Gastroesophageal sphincter (tissue), 4 donors: ENCODE results near the gene NRAP. TPM values are rescaled to one million over a fixed set of nuclear protein-coding genes. Genes with fewer than 3 reads are reported as not detected.

ENCODE experiments used
- ATAC-seq: fragments of 150-250 bp; one replicate; pipeline ENCODE4 v1.9.1; 2016; ENCODE audit warnings: mild to moderate bottlenecking, moderate library complexity
- H3K27ac ChIP-seq, 4 donors: fragments of 200-600 bp; sonication (generic) in 3 of 4; 1 replicate in 3 of 4; 2 replicates in 1 of 4; pipeline ENCODE4 v1.5.1; 2016 to 2019
- H3K27me3 ChIP-seq: fragments of 200-600 bp; sonication (generic); one replicate; pipeline ENCODE4 v1.5.1; 2019
- H3K36me3 ChIP-seq, 2 donors: fragments of 200-600 bp; sonication (generic); one replicate each; pipeline ENCODE4 v1.5.1; 2019; ENCODE audit warnings: control low read depth in 1 of 2
- H3K4me1 ChIP-seq, 3 donors: fragments of 200-600 bp; sonication (generic); 1 replicate in 2 of 3; 2 replicates in 1 of 3; pipeline ENCODE4 v1.5.1; 2016 to 2019; ENCODE audit warnings: control low read depth in 2 of 3
- H3K4me3 ChIP-seq, 2 donors: fragments of 200-600 bp; sonication (generic); one replicate each; pipeline ENCODE4 v1.5.1; 2019; ENCODE audit warnings: mild to moderate bottlenecking in 1 of 2, moderate library complexity in 1 of 2
- H3K9me3 ChIP-seq, 3 donors: fragments of 200-600 bp; sonication (generic); one replicate each; pipeline ENCODE4 v1.5.1; 2017 to 2019; ENCODE audit warnings: control low read depth in 2 of 3
- CTCF ChIP-seq, 4 experiments: fragments of 200-600 bp in 2 of 4; fragments of 450-650 bp in 2 of 4; sonication (generic) in 1 of 4; IDR thresholded peaks; one replicate each; pipeline ENCODE4 v1.5.1; 2017 to 2019; ENCODE audit warnings: antibody characterized with exemption in 4 of 4, mild to moderate bottlenecking in 2 of 4, moderate library complexity in 2 of 4
- EP300 ChIP-seq: sonication (generic); formaldehyde crosslinking; IDR thresholded peaks from one replicate; pipeline ENCODE4 v1.6.1; 2017; ENCODE audit warnings: antibody characterized with exemption, mild to moderate bottlenecking
- POLR2A ChIP-seq, 2 donors: fragments of 450-650 bp; IDR thresholded peaks; one replicate each; pipeline ENCODE4 v1.6.1; 2017; ENCODE audit warnings: antibody characterized with exemption in 2 of 2, mild to moderate bottlenecking in 2 of 2, moderate library complexity in 1 of 2
- POLR2AphosphoS5 ChIP-seq: sonication (generic); formaldehyde crosslinking; IDR thresholded peaks from one replicate; pipeline ENCODE4 v1.6.1; 2017; ENCODE audit warnings: antibody characterized with exemption
- WGBS, 2 donors: methylation state at CpG; one replicate each; pipeline ENCODE4 v1.1.5; 2018; ENCODE audit warnings: low coverage in 1 of 2; 5-methylcytosine and 5-hydroxymethylcytosine counted together
- total RNA-seq, 4 donors: library from RNA; depleted of rRNA; stranded (reverse); fragments of >200 nt; gene quantifications; one replicate each; pipeline ENCODE4 v1.1.0, GENCODE V29; 2016

The NRAP gene
- total RNA-seq, 4 donors from 2014 or later = under 0.01 TPM; not detected in 3

- Histone ChIP-seq H3K4me3 (no peak overlapping the region), H3K27ac (no peak overlapping the region), H3K4me1 (no peaks in the 10 kb centered on the region), H3K27me3 (peaks cover 43% of the 10 kb centered on the region), H3K36me3 (no peaks in the 10 kb centered on the region), H3K9me3 (no peaks in the 10 kb centered on the region)
- ATAC-seq = no peak
- WGBS, 2 donors = 100% methylated on average over 1 of the region's 1 CpG; no CpG with 5 or more reads in 1 of the 2 donors
- TF ChIP-seq POLR2AphosphoS5 (no peak), CTCF (IDR thresholded peaks at IDR 0.05) (no peak), EP300 (no peak), POLR2A (IDR thresholded peaks at IDR 0.05) (no peak)
These were observed 44.4 kb downstream of the NRAP start for GRCh38 chr10:113619401-113619800.

GRCh38 chr10:113618338-113618737 lies 45.5 kb downstream of the NRAP start:
- H3K9me3 ChIP-seq = no peaks in the 10 kb centered on the region
- 50 to 66% methylated on average over 1 to 2 of the region's 7 CpGs for WGBS, 2 donors
- H3K4me3 ChIP-seq = no peak overlapping the region
- H3K36me3 ChIP-seq = no peaks in the 10 kb centered on the region
- TF ChIP-seq POLR2A (IDR thresholded peaks at IDR 0.05) = no peak
- no peak for TF ChIP-seq CTCF (IDR thresholded peaks at IDR 0.05)
- TF ChIP-seq POLR2AphosphoS5 = no peak
- TF ChIP-seq EP300 = no peak
- no peaks in the 10 kb centered on the region for H3K4me1 ChIP-seq
- peaks cover 43% of the 10 kb centered on the region for H3K27me3 ChIP-seq
- ATAC-seq = no peak
- H3K27ac ChIP-seq = no peak overlapping the region

GRCh38 chr10:113617086-113617485 lies 46.8 kb downstream of the NRAP start:
- WGBS, 2 donors = 17 to 27% methylated on average over 5 to 7 of the region's 7 CpGs
- Histone ChIP-seq H3K4me3 (no peak overlapping the region), H3K4me1 (peaks cover 0 to 5% (median 0%) of the 10 kb centered on the region in 3 donors), H3K36me3 (no peaks in the 10 kb centered on the region), H3K9me3 (no peaks in the 10 kb centered on the region), H3K27me3 (peaks cover 43% of the 10 kb centered on the region), H3K27ac (no peak overlapping the region)
- no peak for TF ChIP-seq POLR2AphosphoS5
- no peak for TF ChIP-seq CTCF (IDR thresholded peaks at IDR 0.05)
- TF ChIP-seq EP300 = no peak
- TF ChIP-seq POLR2A (IDR thresholded peaks at IDR 0.05) = no peak
- no peak for ATAC-seq

GRCh38 chr10:113616244-113617074 lies 47.4 kb downstream of the NRAP start:
- 22 to 24% methylated on average over 3 to 5 of the region's 5 CpGs for WGBS, 2 donors
- H3K27ac ChIP-seq = no peak overlapping the region
- peaks cover 0 to 11% (median 0%) of the 10 kb centered on the region in 3 donors for H3K4me1 ChIP-seq
- no peak for TF ChIP-seq POLR2A (IDR thresholded peaks at IDR 0.05)
- TF ChIP-seq CTCF (IDR thresholded peaks at IDR 0.05) = peak in 1 of 4 experiments; percentile 36
- no peak overlapping the region for H3K4me3 ChIP-seq
- H3K9me3 ChIP-seq = no peaks in the 10 kb centered on the region
- H3K27me3 ChIP-seq = peaks cover 43% of the 10 kb centered on the region
- no peak for ATAC-seq
- no peaks in the 10 kb centered on the region for H3K36me3 ChIP-seq
